ENCODE measurements around the gene LAPTM4A.

DNA sequence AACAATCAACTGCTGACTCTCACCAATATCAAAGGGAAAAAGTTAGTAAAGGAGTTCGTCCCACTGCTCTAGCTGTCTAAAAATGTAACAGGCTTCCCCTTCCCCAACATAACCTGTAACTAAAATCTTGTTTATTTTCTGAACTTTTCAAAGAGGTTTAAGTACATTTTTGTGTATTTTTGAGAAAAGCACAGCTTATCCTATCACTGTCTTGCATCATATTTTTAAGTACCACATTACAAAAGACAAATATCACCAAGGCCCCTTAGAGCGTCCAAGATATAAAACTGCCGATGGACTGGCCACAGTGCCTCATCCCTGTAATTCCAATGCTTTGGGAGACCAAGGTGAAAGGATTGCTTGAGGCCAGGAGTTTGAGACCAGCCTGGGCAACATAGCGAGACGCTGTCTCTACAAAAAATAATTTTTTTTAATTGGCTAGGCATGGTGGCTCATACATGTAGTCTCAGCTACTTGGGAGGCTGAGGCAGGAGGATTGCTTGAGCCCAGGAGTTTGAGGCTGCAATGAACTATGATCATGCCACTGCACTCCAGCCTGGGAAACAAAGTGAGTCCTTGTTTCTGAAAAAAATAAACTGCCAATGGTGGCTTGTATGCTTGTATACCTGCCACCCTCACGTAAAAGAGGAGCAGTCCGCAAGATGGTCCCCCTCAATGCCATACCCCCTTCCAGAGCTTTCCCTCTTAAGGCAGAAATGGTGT, 21.2 kb upstream of the LAPTM4A start:
- TF ChIP-seq CTCF (IDR thresholded peaks at IDR 0.05; ENCODE audit: low read length) (no peak), EZH2 (IDR thresholded peaks at IDR 0.05; ENCODE audit: borderline replicate concordance, low read length) (no peak)
